GM04503 (cell line): Measurements from ENCODE around the gene OPA1.

ENCODE experiments used
- DNase-seq: peaks from one replicate; pipeline ENCODE4 v3.0.0-alpha.2; 2012; ENCODE audit warnings: low read depth

OPA1 gene

GRCh38 chr3:193710286-193711165, 117.5 kb downstream of the OPA1 start:
- no peak for DNase-seq

DNA sequence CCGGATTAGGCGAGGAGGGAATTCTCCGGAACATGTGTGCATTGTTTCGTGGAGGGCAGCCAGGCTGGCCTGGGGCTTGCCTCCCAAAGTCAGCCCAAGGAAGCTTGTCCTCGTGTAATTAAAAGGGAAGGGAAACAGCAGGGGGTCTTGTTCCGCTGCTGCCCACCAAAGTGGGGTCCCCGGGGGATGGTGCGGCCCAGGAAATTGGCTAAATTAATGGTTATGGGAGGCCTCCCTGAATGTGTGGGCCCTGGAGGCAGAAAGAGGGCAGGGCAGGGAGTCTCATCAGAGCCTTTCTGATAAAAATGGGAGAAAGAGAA, 118.1 kb downstream of the OPA1 start:
- DNase-seq: no peak

- DNase-seq: no peak
Observed at GRCh38 chr3:193711523-193711963, 118.5 kb downstream of the OPA1 start.

- no peak for DNase-seq
Observed at GRCh38 chr3:193711964-193712598, 119.1 kb downstream of the OPA1 start.

DNA sequence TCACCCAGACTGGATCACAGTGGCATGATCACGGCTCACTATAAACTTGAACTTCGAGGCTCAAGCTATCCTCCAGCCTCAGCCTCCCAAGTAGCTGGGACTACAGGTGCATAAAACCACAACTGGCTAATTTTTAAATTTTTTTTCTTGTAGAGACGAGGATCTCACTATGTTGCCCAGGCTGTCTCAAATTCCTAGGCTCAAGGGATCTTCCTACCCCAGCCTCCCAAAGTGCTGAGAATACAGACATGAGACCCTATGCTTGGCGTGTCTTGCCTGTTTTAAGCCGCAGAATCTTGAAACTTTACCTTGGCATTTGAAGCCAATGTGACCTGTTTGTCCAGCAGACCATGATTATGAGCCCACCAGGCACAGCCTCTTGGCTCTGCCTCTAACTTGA, 119.9 kb downstream of the OPA1 start:
- DNase-seq: no peak

DNA sequence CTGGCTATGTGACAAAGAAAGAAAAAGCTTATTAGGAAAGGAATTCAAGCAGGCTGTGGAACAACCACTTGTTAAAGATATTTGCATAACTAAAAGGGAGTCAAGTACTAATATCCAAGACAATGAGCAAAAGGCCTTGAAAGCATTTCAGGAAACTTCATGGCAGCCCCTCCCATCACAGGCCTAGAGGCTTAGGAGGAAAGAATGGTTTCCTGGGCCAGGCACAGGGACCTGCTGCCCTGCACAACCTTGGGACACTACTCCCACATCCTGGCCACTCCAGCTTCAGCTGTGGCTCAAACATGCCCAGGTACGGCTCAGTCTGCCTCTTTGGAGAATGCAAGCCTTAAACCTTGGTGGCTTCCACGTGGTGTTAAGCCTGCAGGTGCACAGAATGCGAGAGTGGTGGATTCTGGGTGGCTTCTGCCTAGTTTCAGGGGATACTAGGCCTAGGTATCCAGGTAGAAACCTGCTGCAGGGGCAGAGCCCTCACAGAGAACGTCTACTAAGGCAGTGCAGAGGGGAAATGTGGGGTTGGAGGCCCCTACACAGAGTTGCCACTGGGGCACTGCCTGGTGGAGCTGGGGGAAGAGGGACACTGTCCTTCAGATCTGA, 121.6 kb downstream of the OPA1 start:
- no peak for DNase-seq

DNA sequence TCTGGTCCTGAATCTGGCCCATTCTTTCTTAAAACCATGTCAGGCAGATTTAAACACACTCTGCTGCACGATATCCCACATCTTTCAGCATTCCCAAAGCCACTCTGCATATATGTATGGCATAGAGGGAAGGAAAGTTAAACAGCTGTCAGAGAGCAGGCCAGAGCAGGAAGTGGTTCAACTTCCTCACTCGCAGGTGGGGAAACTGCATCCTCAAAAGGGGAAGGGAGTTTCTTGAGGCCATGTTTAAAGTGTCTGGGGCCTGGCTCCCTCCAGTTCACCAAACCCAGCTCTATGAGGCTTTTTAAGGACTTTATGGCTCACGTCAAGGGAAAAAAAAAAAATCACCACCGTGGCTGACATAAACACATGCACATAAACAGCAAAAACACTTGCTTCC, 123.1 kb downstream of the OPA1 start:
- DNase-seq: no peak

DNA sequence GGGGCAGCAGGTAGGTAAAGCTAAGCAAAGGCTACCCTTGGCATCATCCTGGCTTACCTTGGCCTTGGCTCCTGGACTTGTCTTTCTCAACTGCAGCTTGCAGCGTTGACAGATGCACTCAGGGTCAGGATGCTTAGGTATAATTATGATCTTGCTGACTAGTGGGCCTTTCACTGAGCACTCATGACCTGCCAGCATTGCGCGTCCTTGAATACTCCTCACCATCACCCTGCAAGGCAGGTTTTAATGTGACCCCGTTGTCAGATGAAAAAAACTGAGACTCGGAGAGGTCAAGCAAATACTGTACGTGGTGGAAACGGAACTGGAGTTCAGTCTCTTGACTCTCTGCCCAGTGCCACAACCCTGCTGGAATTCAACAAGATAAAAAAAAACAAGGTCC, 126.7 kb downstream of the OPA1 start:
- DNase-seq: no peak

- DNase-seq: no peak
Observed at GRCh38 chr3:193720169-193720568, 127.2 kb downstream of the OPA1 start.

DNA sequence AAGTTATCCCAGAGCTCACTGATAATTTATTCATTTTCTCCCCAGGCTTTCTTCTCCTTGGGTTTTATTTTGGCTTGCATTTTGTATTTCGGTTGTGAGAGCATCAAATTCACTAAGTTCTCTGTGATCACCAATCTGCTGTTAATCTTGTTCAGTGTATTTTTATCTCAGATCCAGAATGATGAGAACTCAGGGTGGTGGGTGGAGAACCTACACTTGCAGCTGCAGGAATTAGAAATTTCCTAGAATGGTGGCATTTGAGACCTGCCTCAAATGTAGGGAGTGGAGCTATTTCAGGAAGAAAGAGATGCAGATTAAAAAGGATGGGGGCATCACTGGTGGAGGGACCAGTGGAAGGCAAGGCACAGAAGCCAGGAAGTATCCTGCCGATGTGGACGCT, 129.6 kb downstream of the OPA1 start:
- DNase-seq: no peak

DNA sequence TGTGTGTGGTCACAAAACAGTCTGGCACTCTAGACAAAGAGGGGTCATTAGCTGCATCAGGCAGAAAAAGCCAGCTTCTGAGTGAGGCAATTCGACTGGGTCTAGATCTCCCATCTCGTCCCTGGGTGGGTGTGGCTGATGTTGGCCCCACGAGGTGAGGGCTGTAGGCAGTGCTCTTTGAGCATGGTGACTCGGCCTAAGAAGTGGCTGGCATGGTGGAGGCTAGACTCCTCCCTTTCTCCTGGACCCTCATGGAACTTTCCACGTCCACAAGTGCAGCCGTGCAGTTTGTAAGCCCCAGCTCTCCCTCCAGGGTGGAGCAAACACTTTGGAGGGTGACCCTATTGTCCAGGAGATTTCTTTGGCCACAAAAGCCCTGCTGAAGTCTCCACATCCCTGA, 134.1 kb downstream of the OPA1 start:
- no peak for DNase-seq

DNA sequence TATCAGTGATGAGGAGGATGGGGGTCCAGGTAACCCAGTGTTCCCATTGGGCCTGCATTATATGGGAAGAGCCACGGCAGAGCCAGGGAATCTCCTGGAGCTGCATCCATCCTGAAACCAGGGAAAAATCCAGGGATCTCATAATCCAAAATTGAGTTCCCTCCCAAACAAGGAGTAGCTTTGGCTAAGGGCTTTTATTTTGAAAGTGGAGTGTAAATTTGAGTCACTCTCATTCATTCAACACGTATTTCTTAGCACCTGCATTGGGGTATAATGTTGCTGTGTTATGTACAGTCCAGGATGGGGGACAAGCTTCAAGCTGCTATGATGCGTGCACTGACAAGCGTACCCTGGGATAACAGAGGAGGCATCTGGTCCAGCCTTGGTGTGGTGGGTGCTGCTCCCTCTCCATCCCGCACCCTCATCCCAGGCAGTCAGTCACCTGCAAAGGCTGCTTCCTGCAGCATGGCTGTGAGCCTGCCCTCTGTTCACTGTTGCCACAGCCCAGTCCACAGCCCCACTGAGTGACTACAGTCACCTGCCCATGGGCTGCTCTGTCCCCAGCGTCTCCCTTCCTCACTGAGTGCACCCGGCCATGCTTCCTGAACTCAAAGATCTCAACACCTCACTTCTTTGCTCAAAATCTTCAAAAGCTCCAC, 135.6 kb downstream of the OPA1 start:
- no peak for DNase-seq

- DNase-seq: no peak
Observed at GRCh38 chr3:193729088-193729465, 136.1 kb downstream of the OPA1 start.

DNA sequence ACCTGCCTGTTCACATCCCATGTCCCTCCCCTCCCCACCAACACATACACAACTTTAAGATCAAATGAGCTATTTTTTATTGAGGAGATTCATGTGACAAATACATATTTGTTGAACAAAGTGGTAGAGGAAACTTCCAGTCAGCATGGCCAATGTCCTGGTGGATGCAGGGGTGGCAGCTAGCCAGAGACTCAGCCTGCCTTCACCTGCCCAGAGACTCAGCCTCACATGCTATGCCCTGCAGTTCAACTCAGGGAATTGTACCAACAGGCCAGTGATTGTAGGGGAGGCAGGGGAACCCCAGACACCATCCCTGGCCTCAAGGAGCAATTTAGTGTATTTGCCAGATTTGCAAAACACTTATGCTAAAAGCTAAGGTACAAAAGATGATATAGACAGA, 136.6 kb downstream of the OPA1 start:
- no peak for DNase-seq

DNA sequence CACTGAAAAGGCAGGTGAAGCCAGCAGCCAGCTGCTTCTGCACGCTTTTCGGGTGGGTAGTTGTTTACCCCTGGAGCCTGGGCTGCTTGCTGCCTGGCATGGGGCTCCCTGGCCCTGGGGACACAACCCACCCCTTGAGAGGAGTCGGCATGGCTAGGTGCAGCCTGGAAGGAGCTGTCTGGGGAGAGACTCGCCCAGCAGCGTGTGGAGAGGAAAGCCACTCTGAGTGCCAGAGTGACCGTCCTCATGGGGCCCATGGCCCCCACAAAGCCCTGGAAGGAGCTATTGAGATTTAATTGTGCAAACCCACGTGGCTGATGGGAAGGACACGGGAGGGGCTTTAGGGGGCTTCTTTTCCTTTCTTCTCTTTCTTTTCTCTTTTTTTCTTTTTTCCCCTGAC, 137.5 kb downstream of the OPA1 start:
- no peak for DNase-seq

DNA sequence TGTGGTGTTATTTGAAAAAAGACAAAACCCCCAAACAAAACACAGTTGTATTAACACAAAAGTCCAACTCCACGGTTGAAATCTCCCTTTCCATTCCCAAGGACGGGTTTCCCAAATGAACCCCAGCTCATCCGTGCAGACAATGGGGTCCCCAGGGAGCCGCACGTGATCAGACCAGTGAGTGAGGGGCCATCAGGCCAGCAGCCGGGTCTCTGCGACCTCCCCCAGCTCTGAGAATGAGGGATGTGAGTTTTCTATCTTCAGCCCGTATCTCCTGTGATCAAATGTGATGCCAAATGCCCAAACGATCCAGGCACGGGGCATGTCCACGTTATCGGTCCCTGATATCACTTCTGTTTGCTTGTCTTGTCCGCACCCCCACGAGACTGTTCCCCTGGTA, 138.0 kb downstream of the OPA1 start:
- no peak for DNase-seq

- DNase-seq: no peak
Observed at GRCh38 chr3:193731656-193732055, 138.6 kb downstream of the OPA1 start.

DNA sequence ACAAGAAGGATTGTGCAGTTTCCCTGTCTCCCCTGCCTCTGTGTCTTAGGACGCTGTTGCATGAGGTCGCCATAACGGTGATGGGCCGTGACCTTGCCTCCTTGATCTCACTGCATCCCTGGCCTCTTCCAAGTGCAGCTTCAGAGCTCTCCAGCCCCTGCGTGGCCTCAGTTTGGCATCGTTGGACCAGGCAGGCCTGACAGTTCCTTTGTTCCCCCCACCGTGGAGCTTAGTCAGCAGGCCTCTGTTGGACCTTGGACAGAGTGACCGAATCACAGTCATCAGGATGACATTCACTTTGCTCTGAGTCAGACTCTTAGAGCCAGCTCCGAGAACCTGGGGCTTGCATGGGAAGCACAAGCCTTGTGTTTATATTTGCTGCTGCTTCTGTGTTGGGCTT, 139.4 kb downstream of the OPA1 start:
- peak; percentile 65 for DNase-seq

DNA sequence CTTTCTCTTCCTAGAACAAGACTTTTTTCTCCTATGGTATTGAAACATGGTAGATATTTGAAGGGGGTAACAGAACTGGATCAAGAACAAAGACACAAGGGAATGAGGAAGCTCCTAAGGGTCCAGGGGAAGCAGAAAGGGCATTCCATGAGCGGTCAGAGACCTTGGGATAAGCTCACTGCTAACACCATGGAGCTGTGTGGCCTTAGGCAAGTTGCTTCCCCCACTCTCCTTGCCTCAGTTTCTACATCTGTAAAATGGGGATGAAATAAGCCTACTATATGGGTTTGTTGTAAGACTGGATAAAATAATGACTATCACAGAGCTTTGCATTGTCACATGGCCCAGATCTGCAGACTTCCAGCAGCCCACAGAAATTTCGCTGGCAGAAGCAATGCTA, 139.8 kb downstream of the OPA1 start:
- no peak for DNase-seq

DNA sequence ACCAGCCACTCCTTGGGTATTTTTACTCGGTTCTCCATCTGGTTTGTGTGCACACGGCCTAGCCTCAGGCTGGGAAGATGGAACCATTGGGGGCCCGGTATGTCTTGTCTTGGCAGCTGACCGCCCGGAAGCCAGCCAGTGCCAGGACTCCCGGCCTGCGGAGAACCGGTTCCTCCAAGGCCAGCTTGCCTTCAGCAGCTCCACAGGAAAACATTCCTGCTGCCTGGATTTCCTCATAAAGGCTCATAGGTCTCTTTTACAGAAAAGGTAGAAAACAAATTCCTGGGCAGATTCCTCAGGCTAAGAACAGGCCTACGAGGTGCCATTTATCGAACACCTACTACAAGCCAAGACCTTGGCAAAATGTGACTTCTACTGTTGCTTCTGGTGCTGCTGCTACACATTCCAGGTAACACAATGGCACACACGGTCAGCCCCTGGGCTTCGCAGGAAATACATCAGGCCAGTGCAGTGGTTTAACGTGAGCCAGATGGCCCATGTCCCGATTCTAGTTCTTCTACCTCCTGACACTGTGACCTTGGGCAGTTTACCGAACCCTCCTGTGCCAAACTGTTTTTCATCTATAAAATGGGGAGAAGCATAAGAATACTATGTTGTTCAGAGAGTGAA, 141.8 kb downstream of the OPA1 start:
- no peak for DNase-seq

GRCh38 chr3:193735850-193736249, 142.8 kb downstream of the OPA1 start:
- DNase-seq: no peak

- DNase-seq: no peak
Observed at GRCh38 chr3:193736616-193737015, 143.6 kb downstream of the OPA1 start.
